G401.6 (cell line): Measurements from ENCODE around the gene DAB1.

Experiments
- FAIRE-seq: peaks from 2 replicates; lab custom pipeline; 2012; peaks lifted over from hg19 to GRCh38; lab: Jason Lieb, UNC

The DAB1 gene

GRCh38 chr1:57217905-57218304, 206.0 kb downstream of the DAB1 start:
- no peak for FAIRE-seq

- FAIRE-seq: no peak
Observed at GRCh38 chr1:57214951-57215575, 208.8 kb downstream of the DAB1 start.

DNA sequence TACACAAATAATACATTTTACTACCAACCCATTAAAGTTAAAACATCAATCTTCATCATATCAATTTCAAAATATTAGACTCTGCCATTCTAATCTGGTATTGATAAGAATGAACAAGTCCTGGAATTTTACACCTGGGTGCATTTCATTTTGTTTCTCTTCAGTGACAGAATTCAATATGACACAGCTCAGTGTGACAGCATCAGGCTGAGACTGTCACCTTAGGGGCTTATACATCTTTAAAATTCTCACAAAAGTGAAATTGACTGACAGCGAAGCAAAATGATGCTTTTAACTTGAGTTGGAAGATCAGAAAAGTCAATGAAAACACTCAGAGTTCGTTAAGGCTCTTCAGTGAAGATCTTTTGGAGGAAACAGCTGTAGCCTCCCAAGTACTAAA, 213.0 kb downstream of the DAB1 start:
- no peak for FAIRE-seq

DNA sequence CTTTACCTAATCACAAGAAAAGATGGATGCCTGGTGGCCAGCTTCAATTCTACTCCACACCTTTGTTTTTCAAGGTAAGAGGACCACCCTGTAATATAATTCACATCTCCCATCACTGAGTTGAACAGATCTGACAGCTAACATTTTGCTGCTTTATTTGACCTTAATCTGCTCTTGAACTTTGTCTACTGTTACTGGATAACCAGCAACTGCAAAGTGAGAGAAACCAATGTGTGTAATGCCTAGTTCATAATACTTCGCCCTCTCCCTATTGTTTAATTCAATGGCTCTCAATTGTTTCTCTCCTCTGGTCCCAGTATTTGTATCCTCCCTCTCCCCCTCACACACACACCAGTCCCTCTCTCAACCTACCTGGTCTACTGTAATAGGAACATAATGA, 214.4 kb downstream of the DAB1 start:
- no peak for FAIRE-seq

DNA sequence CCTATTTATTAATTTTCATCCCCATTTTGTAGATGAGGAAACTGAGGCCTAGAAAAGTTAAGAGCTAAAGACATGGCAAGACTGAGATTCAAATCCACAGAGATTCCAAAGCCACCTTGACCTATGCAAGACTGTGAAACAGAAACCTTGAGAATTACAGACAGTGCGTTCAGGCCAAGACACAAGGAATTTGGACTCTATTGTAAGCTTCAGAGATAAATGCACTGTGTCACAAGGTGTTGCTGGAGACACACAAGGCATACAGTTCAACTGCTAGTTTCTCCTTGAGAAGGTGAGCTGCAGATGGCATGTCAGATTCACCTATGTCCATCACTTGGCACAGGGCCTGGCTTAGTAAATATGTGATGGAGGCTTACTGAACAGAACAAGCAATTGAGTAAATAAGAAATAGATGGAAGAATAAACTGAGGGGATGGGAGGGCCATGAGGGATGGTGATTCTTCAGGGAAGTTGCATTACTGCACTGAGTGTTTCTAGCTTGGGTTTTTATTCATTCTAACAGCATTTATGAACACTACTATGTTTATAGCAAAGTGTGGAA, 215.0 kb downstream of the DAB1 start:
- FAIRE-seq: no peak

GRCh38 chr1:57206038-57206437, 217.8 kb downstream of the DAB1 start:
- no peak for FAIRE-seq

GRCh38 chr1:57204942-57205787, 218.7 kb downstream of the DAB1 start:
- FAIRE-seq: no peak

DNA sequence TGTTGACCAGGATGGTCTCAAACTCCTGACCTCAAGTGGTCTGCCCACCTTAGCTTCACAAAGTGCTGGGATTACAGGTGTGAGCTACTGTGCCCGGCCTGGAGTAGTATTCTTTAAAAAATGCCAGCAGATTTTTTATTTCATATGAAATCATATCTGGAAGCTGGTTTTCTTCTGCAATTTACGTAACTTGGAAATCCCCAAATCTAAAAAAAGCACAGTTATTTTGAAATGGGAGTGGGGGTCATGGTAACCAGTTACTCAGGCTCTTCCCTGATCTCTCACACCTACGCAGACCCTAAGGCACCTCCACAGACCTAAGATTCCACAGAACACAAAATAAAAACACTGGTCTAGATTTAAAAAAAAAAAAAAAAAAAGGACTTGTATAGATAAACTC, 219.8 kb downstream of the DAB1 start:
- FAIRE-seq: no peak

GRCh38 chr1:57202241-57202640, 221.6 kb downstream of the DAB1 start:
- no peak for FAIRE-seq

DNA sequence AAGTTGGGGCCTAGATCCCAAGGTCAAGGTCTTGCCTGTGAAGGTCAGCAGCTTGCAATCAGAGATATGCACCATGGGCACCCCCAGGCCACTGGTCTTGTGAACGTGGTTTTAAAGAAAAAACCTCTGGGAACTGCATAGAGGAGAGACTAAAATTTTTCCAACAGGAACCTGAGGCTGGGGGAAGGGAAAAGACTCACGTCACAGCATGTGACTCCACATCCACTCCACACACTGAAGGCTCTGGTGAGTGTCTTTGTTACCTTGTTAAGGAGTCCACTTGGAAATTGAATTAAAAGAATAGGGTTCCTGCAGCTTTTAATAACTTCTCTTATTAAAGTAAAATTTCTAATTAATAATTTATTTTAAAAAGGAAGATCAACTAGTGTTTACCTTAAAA, 224.9 kb downstream of the DAB1 start:
- FAIRE-seq: no peak

DNA sequence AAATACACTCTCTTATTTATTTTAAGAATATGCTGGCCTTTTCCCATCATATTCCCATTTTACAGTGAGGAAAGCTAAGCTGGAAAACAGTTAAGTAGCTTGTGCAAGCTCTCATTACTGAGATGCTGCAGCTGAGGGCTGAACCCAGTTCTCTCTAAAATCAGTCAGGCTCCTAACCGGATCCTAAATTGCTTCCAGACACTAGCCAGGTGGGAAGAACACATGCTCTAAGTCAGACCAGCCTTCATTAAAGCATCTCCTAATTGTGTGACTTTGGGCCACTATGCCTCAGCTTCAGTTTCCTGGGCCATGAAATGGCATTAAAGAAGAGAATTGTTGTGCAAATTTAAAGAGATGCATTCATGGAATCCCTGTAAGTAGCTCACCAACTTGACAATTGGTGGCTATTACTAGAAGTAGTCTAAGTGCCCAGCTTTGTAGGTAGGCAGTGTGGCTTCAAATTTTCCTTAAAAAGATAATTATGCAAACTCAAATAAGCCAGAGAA, 228.4 kb downstream of the DAB1 start:
- no peak for FAIRE-seq

DNA sequence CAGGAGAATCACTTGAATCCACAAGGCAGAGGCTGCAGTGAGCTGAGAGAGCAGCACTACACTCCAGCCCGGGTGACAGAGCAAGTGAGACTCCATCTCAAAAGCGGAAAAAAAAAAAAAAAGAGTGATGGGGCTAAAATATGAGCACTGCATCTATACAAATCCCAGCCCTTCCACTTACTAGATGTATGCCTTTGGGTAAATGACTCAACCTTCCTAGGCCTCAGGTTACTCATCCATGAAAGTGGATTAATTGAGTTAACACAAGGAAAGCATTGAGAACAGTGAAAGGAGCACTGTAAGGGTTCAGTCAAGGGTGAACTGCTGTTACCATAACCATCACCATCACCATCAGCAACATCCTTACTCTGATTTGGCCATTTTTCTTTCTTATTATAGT, 231.6 kb downstream of the DAB1 start:
- FAIRE-seq: no peak

DNA sequence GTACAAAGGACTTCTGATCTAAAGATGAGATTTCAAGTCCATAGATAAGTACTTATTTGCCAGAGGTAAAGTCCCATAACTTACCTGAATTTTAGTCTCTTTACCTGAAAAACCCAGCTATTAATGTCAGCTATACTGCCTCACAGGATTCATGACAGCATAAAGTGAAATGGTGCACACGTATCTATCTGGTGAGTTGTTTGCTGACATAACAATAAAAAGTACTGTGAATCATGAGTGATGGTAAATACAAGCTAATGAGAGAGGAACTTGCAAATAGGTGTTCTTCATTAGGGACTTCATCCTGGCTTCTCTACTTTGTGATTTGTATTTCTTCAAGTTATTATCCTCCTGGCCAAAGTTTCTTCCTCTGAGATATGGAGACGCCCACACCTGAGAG, 233.0 kb downstream of the DAB1 start:
- no peak for FAIRE-seq

- no peak for FAIRE-seq
Observed at GRCh38 chr1:57188168-57188567, 235.7 kb downstream of the DAB1 start.

DNA sequence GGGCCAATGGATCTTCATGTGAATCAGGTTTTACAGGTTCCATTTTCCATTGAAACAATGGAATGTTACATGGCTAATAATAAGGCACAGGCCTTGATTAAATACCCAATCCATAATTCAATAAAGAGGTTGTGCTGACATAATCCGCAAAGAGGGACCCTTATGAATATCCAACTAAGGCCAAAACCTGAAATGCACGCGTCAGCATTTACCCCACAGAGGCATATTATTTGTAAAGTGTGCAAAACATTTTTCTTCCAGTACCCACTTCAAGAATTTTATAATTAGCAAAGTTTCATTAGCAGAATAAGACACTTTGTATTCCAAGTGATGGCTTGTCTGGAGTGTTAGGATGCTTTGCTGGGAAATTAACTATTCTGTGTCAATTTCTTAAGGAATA, 237.4 kb downstream of the DAB1 start:
- no peak for FAIRE-seq

DNA sequence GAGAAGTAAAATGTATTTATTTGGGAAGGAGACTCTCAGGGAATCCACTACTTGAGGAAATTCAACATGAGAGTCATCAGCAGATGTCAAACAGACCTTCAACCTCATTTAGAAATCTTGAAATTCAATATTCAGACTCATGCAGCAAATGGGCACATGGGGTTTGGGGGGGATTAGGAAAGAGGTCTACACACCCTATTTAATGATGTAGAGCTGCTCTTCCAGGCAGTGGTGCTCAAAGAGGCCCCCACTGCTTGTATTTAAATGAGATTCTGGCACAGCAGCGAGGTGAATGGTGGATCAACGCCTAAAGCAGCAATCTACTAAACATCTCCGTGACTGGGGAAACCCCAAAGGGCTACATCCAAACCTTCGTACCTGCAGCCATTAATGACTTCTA, 244.9 kb downstream of the DAB1 start:
- no peak for FAIRE-seq

GRCh38 chr1:57175506-57175905, 248.4 kb downstream of the DAB1 start:
- no peak for FAIRE-seq

DNA sequence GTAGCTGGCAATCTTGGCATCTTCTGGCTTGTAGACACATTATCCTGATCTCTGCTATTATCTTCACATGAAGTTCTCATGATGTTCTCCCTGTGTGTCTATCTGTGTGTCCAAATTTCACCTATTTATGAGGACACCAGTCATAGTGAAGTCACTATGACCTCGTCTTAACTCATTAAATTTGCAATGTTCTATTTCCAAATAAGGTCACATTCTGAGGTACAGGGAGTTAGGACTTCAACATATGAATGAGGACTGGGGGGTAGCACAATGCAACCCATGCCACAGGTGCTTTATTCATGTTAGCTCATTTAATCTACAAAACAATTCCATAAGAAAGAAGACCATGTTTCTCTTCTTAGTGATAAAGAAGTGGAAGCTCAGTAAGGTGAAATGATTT, 251.8 kb downstream of the DAB1 start:
- FAIRE-seq: no peak

GRCh38 chr1:57167997-57168396, 255.9 kb downstream of the DAB1 start:
- FAIRE-seq: no peak

GRCh38 chr1:57165546-57165945, 258.3 kb downstream of the DAB1 start:
- FAIRE-seq: no peak

DNA sequence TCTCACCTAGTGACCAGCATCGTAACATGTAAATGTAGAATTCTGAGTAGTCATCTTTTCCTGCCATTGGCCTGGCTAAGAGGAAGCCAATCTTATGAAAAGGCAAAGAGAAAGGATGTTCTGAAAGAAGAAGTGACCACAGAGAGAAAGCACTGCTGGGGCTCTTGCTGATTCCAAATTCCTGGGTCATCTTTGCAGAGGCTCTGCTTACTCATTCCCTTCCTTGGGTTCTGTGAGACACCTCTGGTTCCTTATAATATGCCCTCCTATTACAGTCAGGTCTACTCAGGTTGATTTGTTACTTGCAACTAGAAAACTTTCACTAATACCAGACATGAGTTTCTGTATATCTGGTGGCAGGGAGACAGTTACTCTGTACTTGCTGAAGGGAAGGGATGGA, 259.3 kb downstream of the DAB1 start:
- FAIRE-seq: no peak

GRCh38 chr1:57163789-57164188, 260.1 kb downstream of the DAB1 start:
- no peak for FAIRE-seq

GRCh38 chr1:57163325-57163724, 260.5 kb downstream of the DAB1 start:
- FAIRE-seq: no peak
